A549 (cell line): ENCODE data around the gene ATP9A. TPM values are rescaled to one million over a fixed set of nuclear protein-coding genes. Genes with fewer than 3 reads are reported as not detected.
A peak's percentile ranks its signal among the peaks of the same experiment; 100 is the strongest.

Experiments used
- ATAC-seq, 2 experiments: fragments of 200-7000 bp in 1 of 2; fragments of >200 bp in 1 of 2; cut with Nextera tagmentation in 1 of 2; cut with Tn5 transposase in 1 of 2; 3 replicates each; pipeline versions ENCODE4 v1.8.0 to v1.9.1; 2018 to 2020; ENCODE audit warnings: mild to moderate bottlenecking in 1 of 2, moderate library complexity in 1 of 2
- CTCF ChIA-PET: fragments of 300-600 bp; sonication (Branson Sonifier 250); formaldehyde crosslinking; extraction: SDS; loops from one replicate; lab custom pipeline; 2021; ENCODE audit warnings: antibody characterized with exemption, inconsistent platforms; lab: Yijun Ruan, JAX
- POLR2A ChIA-PET: fragments of 350-600 bp; formaldehyde crosslinking; extraction: SDS; loops from one replicate; lab custom pipeline; 2021; ENCODE audit warnings: antibody characterized with exemption, inconsistent platforms; lab: Yijun Ruan, JAX
- DNase-seq, 2 experiments: peaks; one replicate each; pipeline versions ENCODE4 v3.0.0 to v3.0.0-alpha.2; 2011 to 2016; ENCODE audit warnings: low read depth in 1 of 2, low spot score in 1 of 2
- FAIRE-seq: peaks from 2 replicates; lab custom pipeline; 2011; peaks lifted over from hg19 to GRCh38; lab: Jason Lieb, UNC
- H3K27ac ChIP-seq, 2 experiments: fragments of >200 bp; sonication (Bioruptor Twin); formaldehyde crosslinking; 3 replicates each; pipeline ENCODE4 v1.5.1; 2016 to 2017
- H3K4me1 ChIP-seq: fragments of >200 bp; sonication (Bioruptor Twin); formaldehyde crosslinking; 3 replicates; pipeline ENCODE4 v1.6.1; 2016
- H3K4me2 ChIP-seq: fragments of >200 bp; sonication (Bioruptor Twin); formaldehyde crosslinking; 3 replicates; pipeline ENCODE4 v1.6.1; 2016
- H3K4me3 ChIP-seq: fragments of >200 bp; sonication (Bioruptor Twin); formaldehyde crosslinking; 3 replicates; pipeline ENCODE4 v1.5.1; 2016
- H3K9me3 ChIP-seq: fragments of >200 bp; sonication (Bioruptor Twin); formaldehyde crosslinking; 3 replicates; pipeline ENCODE4 v1.6.1; 2016
- BHLHE40 ChIP-seq: IDR thresholded peaks from 2 replicates; pipeline ENCODE4 v1.6.1; 2012; ENCODE audit warnings: low read depth, low read length, inconsistent platforms
- CBX2 ChIP-seq: fragments of 200-600 bp; sonication (generic); IDR thresholded peaks from 2 replicates; pipeline ENCODE4 v1.6.1; 2016; ENCODE audit warnings: low read depth, mild to moderate bottlenecking, borderline replicate concordance
- EHF ChIP-seq: fragments of 250-450 bp; sonication (Bioruptor Pico); IDR thresholded peaks from 2 replicates; pipeline ENCODE4 v1.5.0; 2020; ENCODE audit warnings: mild to moderate bottlenecking
- GATA3 ChIP-seq: IDR thresholded peaks from 2 replicates; pipeline ENCODE4 v1.6.1; 2012; ENCODE audit warnings: borderline replicate concordance
- HEYL ChIP-seq: fragments of 250-450 bp; sonication (Bioruptor Pico); IDR thresholded peaks from 2 replicates; pipeline ENCODE4 v1.8.0; 2021; ENCODE audit warnings: mild to moderate bottlenecking, moderate library complexity
- JUNB ChIP-seq: fragments of >200 bp; sonication (Bioruptor Twin); formaldehyde crosslinking; IDR thresholded peaks from 2 replicates; pipeline ENCODE4 v1.6.1; 2016
- KDM5A ChIP-seq: fragments of 200-600 bp; sonication (generic); IDR thresholded peaks from 2 replicates; pipeline ENCODE4 v1.6.1; 2016; ENCODE audit warnings: antibody characterized with exemption, mild to moderate bottlenecking
- MAFK ChIP-seq: fragments of 450-650 bp; IDR thresholded peaks from 2 replicates; pipeline ENCODE4 v1.6.1; 2014; ENCODE audit not compliant: partially characterized antibody
- NPAS2 ChIP-seq: fragments of 250-450 bp; sonication (Bioruptor Pico); IDR thresholded peaks from 2 replicates; pipeline ENCODE4 v1.8.0; 2022; ENCODE audit warnings: mild to moderate bottlenecking, moderate library complexity, borderline replicate concordance
- RAD21 ChIP-seq, 2 experiments: fragments of >200 bp in 1 of 2; sonication (Bioruptor Twin) in 1 of 2; formaldehyde crosslinking in 1 of 2; IDR thresholded peaks in 1 of 2; conservative IDR thresholded peaks in 1 of 2; 2 replicates in 1 of 2; 3 replicates in 1 of 2; pipeline ENCODE4 v1.6.1; 2012 to 2018; ENCODE audit warnings: inconsistent platforms in 1 of 2
- RARB ChIP-seq: fragments of 250-450 bp; sonication (Bioruptor Pico); IDR thresholded peaks from 2 replicates; pipeline ENCODE4 v1.8.0; 2021; ENCODE audit warnings: mild to moderate bottlenecking, moderate library complexity
- SREBF2 ChIP-seq: fragments of 450-650 bp; IDR thresholded peaks from 2 replicates; pipeline ENCODE4 v1.6.1; 2014; ENCODE audit warnings: mild to moderate bottlenecking, moderate library complexity
- TP53 ChIP-seq: fragments of 250-450 bp; sonication (Bioruptor Pico); IDR thresholded peaks from 2 replicates; pipeline ENCODE4 v1.5.0; 2021; ENCODE audit warnings: mild to moderate bottlenecking, moderate library complexity
- WGBS: methylation state at CpG from one replicate; pipeline ENCODE4 v1.1.6; 2017; ENCODE audit errors: missing lambda C conversion rate; 5-methylcytosine and 5-hydroxymethylcytosine counted together
- polyA plus RNA-seq, 4 experiments: library from polyadenylated mRNA; depleted of rRNA in 3 of 4; stranded (reverse); fragments of >200 nt; fragmentation: RNase III in 1 of 4; extraction: RNeasy Plus Mini Kit Qiagen cat#74134 plus additional on column Dnase treatment in 1 of 4; gene quantifications; 2 replicates in 3 of 4; 3 replicates in 1 of 4; pipeline ENCODE4 v1.2.3, GENCODE V29; 2011 to 2017
- TF ChIP-seq, protein P1 (sequence below): fragments of 450-650 bp; IDR thresholded peaks from 2 replicates; pipeline ENCODE4 v1.6.1; 2014; ENCODE audit warnings: antibody characterized with exemption
- TF ChIP-seq, protein P2 (sequence below): IDR thresholded peaks from 2 replicates; pipeline ENCODE4 v1.6.1; 2012

Gene ATP9A
- polyA plus RNA-seq, 2 of the 4 experiments (the other 2 are of a cell fraction), result 9.9 to 23.6 TPM

DNA sequence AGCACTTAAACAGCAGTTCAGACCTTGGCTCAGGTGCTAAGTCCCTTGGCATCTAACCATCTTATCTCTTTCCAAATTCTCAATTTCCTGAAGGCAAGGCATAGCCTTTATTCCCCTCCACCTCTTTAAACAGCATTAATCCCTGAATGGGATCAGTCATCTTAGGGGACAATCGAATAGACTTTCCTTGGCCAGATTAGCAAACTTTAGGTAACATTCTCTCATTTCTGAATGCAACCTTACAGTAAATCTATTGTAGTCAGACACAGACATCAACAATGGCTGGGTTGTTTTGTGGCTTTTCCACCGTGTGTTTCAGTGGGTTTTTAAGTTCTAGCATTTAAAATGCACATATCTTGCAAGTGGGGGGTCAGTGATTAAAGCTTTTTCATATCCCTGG, 56.8 kb downstream of the ATP9A start:
- Histone ChIP-seq H3K4me3 (no peak overlapping the region), H3K4me1 (no peaks in the 10 kb centered on the region), H3K27ac (no peak overlapping the region), H3K4me2 (no peak overlapping the region), H3K9me3 (no peaks in the 10 kb centered on the region)
- 91% methylated on average over 2 of the region's 2 CpGs for WGBS
- FAIRE-seq (no peak), DNase-seq (no peak), ATAC-seq (no peak)
- ChIA-PET POLR2A (interaction anchor here (0.7 kb wide), 1 partner anchor 15 kb away, joined by 6 read pairs; no protein-coding TSS in a partner anchor), CTCF (interaction anchor here (0.6 to 0.8 kb wide), 4 partner anchors 9 to 164 kb away, joined by 3 to 4 read pairs (median 3); no protein-coding TSS in a partner anchor)
- TF ChIP-seq TP53 (CRISPR knock-in tag) (no peak), NPAS2 (CRISPR knock-in tag) (no peak)

DNA sequence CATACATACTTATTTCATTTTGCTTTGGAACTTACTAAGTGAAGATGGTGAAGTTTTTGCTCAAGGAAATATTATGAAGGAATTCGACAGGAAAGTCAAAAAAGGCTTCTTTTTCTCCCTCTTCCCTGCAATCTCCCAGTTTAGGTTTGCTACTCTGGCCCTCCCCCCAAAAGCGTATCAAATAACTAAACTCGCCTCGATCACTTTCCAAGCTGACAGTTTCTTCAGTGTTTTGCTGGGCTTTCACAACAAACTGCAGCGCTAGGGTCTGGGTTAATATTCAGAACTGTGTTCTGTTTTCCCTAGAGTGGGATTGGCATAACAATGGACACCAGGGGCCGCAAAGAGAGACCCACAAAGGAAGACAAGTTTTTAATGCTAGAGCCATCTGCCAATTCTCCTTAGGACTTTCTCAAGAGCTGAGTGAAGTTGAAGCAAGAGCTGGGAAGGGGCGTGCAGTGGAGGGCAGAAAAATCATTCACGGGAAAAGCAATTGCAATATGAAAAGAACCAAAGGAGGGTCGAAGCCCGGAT, 57.8 kb downstream of the ATP9A start:
- Histone ChIP-seq H3K4me3 (no peak overlapping the region), H3K4me2 (no peak overlapping the region), H3K27ac (no peak overlapping the region), H3K9me3 (no peaks in the 10 kb centered on the region), H3K4me1 (0 out of 3 replicates have a peak, but pooled peaks cover under 1% of the 10 kb centered on the region)
- ATAC-seq (no peak), FAIRE-seq (no peak), DNase-seq (no peak)
- ChIA-PET POLR2A (no interaction called here), CTCF (interaction anchor here (1.4 kb wide), 1 partner anchor 9 kb away, joined by 4 read pairs; no protein-coding TSS in a partner anchor)
- WGBS, result 92% methylated on average over 10 of the region's 10 CpGs
- TF ChIP-seq KDM5A (no peak), RARB (CRISPR knock-in tag) (no peak), JUNB (no peak), EHF (CRISPR knock-in tag) (no peak), RAD21 (conservative IDR thresholded peaks at IDR 0.05 in 1 of 2, IDR thresholded peaks at IDR 0.05 in 1 of 2) (no peak)
- TF ChIP-seq, protein P1, sequence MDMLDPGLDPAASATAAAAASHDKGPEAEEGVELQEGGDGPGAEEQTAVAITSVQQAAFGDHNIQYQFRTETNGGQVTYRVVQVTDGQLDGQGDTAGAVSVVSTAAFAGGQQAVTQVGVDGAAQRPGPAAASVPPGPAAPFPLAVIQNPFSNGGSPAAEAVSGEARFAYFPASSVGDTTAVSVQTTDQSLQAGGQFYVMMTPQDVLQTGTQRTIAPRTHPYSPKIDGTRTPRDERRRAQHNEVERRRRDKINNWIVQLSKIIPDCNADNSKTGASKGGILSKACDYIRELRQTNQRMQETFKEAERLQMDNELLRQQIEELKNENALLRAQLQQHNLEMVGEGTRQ, result no peak

DNA sequence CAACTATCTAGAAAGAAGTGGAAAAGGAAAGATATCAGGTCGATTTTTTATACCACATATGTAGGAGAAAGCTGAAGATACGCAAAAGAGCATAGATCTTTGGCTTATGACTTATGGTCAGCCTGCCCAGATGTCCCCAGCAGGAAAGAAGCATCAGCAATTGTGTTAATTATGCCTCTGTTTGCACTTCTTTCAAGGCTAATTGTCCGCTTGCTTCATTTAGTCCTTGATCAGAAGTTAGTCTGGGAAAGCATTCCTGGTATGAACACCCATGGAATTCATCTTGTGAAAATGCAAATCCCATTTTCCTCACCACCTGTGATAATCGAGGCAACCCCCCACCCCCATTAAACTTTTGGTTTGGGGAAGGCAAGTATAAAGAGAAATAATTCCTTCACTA, 62.8 kb downstream of the ATP9A start:
- ATAC-seq (no peak), DNase-seq (no peak), FAIRE-seq (no peak)
- no peaks in the 10 kb centered on the region for H3K9me3 ChIP-seq
- ChIA-PET POLR2A (no interaction called here), CTCF (interaction anchor here (1.0 to 2.3 kb wide), 2 partner anchors 11 to 20 kb away, joined by 3 to 9 read pairs; no protein-coding TSS in a partner anchor)
- no peak overlapping the region for H3K4me2 ChIP-seq
- H3K4me1 ChIP-seq, result peaks cover 44% of the 10 kb centered on the region
- TF ChIP-seq SREBF2, result no peak
- peak overlapping the region in 1 of 2 experiments; percentile 26; a peak in 1 of 6 replicates for H3K27ac ChIP-seq
- H3K4me3 ChIP-seq, result no peak overlapping the region
- WGBS, result 72% methylated on average over 4 of the region's 4 CpGs

DNA sequence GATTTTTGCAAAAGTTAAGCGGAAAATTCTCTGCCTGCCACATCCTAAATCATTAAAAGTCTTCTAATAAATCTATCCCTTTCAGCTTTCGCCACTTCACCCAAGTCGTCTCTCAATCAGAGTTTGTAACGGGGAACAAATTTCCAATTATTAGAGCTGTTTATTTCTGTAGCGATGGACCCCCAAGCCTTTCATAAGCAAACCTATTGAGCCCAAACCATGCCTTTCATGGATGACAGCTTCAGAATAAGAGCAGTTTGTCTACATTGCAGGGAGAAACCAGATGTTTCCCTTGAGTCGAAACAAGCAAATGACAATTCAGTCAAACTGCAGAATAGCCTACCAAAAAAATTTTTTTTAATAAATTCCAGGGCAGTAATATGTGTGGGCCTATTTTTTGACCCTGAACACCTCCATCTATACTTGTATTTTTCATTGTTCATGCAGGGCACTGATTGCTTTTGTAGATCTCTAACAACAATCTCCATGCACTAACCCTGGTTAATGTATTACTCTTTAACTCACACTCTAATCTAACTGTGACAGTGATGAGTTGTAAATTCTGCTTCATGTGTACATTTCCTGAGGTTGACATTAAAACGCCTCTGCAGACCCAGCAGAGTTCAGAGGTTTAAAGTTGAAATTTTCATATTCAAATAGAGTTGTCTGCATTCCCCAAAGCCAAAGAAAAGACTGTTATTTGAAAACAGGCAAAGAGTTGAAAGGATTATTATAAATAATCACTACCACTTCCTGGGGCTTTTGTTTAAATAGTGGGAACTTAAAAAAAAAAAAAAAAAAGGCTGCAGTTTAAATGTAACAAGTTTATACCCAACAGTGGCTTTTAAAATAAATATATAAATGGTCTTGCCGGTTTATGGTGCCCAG, 64.5 kb downstream of the ATP9A start:
- Histone ChIP-seq H3K27ac (peak overlapping the region; percentile 51 to 72), H3K4me1 (peaks cover 44% of the 10 kb centered on the region), H3K4me3 (no peak overlapping the region), H3K4me2 (peak overlapping the region; percentile 75), H3K9me3 (no peaks in the 10 kb centered on the region)
- TF ChIP-seq GATA3 (peak; percentile 81), HEYL (CRISPR knock-in tag) (no peak), SREBF2 (no peak), BHLHE40 (no peak), CBX2 (no peak), MAFK (peak; percentile 38)
- TF ChIP-seq, protein P2, sequence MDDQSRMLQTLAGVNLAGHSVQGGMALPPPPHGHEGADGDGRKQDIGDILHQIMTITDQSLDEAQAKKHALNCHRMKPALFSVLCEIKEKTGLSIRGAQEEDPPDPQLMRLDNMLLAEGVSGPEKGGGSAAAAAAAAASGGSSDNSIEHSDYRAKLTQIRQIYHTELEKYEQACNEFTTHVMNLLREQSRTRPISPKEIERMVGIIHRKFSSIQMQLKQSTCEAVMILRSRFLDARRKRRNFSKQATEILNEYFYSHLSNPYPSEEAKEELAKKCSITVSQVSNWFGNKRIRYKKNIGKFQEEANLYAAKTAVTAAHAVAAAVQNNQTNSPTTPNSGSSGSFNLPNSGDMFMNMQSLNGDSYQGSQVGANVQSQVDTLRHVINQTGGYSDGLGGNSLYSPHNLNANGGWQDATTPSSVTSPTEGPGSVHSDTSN, result 0 out of 2 replicates have a peak, but pooled peaks have one; percentile 28
- no peak for FAIRE-seq
- CTCF ChIA-PET, result interaction anchor here (1.0 to 1.7 kb wide), 2 partner anchors 9 to 64 kb away, joined by 3 to 4 read pairs; no protein-coding TSS in a partner anchor
- DNase-seq, result peak; percentile 40 to 79
- ATAC-seq, result peak in 1 of 2 experiments; percentile 81; a peak in 3 of 6 replicates
- WGBS, result 43% methylated on average over 8 of the region's 8 CpGs
- POLR2A ChIA-PET, result no interaction called here
